Measurements from ENCODE around the gene SHLD2. TPM values are rescaled to one million over a fixed set of nuclear protein-coding genes. Genes with fewer than 3 reads are reported as not detected.
"Not testable (repeated sequence)": the region's sequence is repeated elsewhere in the genome, so short reads cannot be mapped to it uniquely, and the experiment has no call there.

The SHLD2 gene
- total RNA-seq, 1 experiment from 2014 or later = 15.9 TPM

DNA sequence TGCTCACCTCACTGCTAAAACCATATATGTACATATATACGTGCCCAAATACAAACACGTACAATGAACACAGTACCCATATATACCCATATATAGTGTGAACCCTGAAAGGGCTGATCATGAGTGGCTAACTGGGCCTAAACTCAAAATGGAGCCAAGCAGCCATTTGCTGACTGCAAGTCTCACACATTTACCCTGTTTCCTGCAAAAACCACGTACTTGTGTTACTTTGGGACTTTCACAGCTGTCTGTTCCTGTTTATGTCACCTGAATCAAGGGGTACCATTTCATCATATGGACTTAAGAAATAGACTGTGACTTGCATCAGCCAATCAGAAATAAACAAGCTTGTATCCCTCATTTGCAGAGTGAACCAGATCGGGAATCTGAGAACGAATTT is 124.4 kb downstream of the SHLD2 start:
- H3K27me3 ChIP-seq (ENCODE audit: insufficient read depth, low read depth); CTCF ChIA-PET; H3K4me1 ChIP-seq (replicated peaks; ENCODE audit: insufficient read depth): not testable (repeated sequence)

GRCh38 chr10:87222789-87223188 is 127.8 kb downstream of the SHLD2 start:
- BruUV-seq (replicated peaks); H3K4me2 ChIP-seq; POLR2A ChIA-PET (ENCODE audit: unreplicated experiment): not testable (repeated sequence)

More for the DNA sequence above, 124.4 kb downstream of the SHLD2 start:
- H3K79me2 ChIP-seq (ENCODE audit: low read depth); H2AFZ ChIP-seq; H3K27ac ChIP-seq; H3K36me3 ChIP-seq (ENCODE audit: low read depth); POLR2A ChIA-PET (ENCODE audit: unreplicated experiment); BruUV-seq (replicated peaks); H3K4me3 ChIP-seq; DNase-seq; H3K9me2 ChIP-seq (ENCODE audit: insufficient read depth); H3F3A ChIP-seq (ENCODE audit: insufficient read depth, low read depth); intact Hi-C loops (cut with micrococcal nuclease; ENCODE audit: unreplicated experiment); H4K20me1 ChIP-seq (ENCODE audit: insufficient read depth); H3K9me3 ChIP-seq (ENCODE audit: insufficient read depth, low read depth); H3K4me2 ChIP-seq: not testable (repeated sequence)

GRCh38 chr10:87225148-87225547 is 130.1 kb downstream of the SHLD2 start, which contains the start of gene NUTM2A:
TSS of gene NUTM2A (plus strand) at chr10:87225448. CDS start at chr10:87225831, 383 bp downstream.
- H3K4me2 ChIP-seq; H3K79me2 ChIP-seq (ENCODE audit: low read depth); H4K20me1 ChIP-seq (ENCODE audit: insufficient read depth); H3K36me3 ChIP-seq (ENCODE audit: low read depth); H3K4me3 ChIP-seq; CTCF ChIA-PET; H3K27ac ChIP-seq; H3K27me3 ChIP-seq (ENCODE audit: insufficient read depth, low read depth); POLR2A ChIA-PET (ENCODE audit: unreplicated experiment); H3F3A ChIP-seq (ENCODE audit: insufficient read depth, low read depth); H3K4me1 ChIP-seq (replicated peaks; ENCODE audit: insufficient read depth); H2AFZ ChIP-seq; H3K9me2 ChIP-seq (ENCODE audit: insufficient read depth); H3K9me3 ChIP-seq (ENCODE audit: insufficient read depth, low read depth); BruUV-seq (replicated peaks); intact Hi-C loops (cut with micrococcal nuclease; ENCODE audit: unreplicated experiment); DNase-seq: not testable (repeated sequence)

More at GRCh38 chr10:87222789-87223188, 127.8 kb downstream of the SHLD2 start:
- H3K4me1 ChIP-seq (replicated peaks; ENCODE audit: insufficient read depth); CTCF ChIA-PET; H2AFZ ChIP-seq; H3K79me2 ChIP-seq (ENCODE audit: low read depth); intact Hi-C loops (cut with micrococcal nuclease; ENCODE audit: unreplicated experiment); H3K4me3 ChIP-seq; H3K27ac ChIP-seq; DNase-seq; H4K20me1 ChIP-seq (ENCODE audit: insufficient read depth); H3K9me2 ChIP-seq (ENCODE audit: insufficient read depth); H3K36me3 ChIP-seq (ENCODE audit: low read depth); H3F3A ChIP-seq (ENCODE audit: insufficient read depth, low read depth); H3K9me3 ChIP-seq (ENCODE audit: insufficient read depth, low read depth); H3K27me3 ChIP-seq (ENCODE audit: insufficient read depth, low read depth): not testable (repeated sequence)

GRCh38 chr10:87228247-87228646 is 133.2 kb downstream of the SHLD2 start:
- POLR2A ChIA-PET (ENCODE audit: unreplicated experiment); intact Hi-C loops (cut with micrococcal nuclease; ENCODE audit: unreplicated experiment); H3F3A ChIP-seq (ENCODE audit: insufficient read depth, low read depth); H3K79me2 ChIP-seq (ENCODE audit: low read depth); H3K27ac ChIP-seq; H3K9me3 ChIP-seq (ENCODE audit: insufficient read depth, low read depth); CTCF ChIA-PET; H4K20me1 ChIP-seq (ENCODE audit: insufficient read depth); DNase-seq; H3K36me3 ChIP-seq (ENCODE audit: low read depth); H3K27me3 ChIP-seq (ENCODE audit: insufficient read depth, low read depth); H3K4me2 ChIP-seq; BruUV-seq (replicated peaks); H3K4me3 ChIP-seq; H3K4me1 ChIP-seq (replicated peaks; ENCODE audit: insufficient read depth); H3K9me2 ChIP-seq (ENCODE audit: insufficient read depth); H2AFZ ChIP-seq: not testable (repeated sequence)

GRCh38 chr10:87229211-87229610 is 134.2 kb downstream of the SHLD2 start:
- H3K27ac ChIP-seq; H3K36me3 ChIP-seq (ENCODE audit: low read depth); H3K4me3 ChIP-seq; H3K9me3 ChIP-seq (ENCODE audit: insufficient read depth, low read depth); H3F3A ChIP-seq (ENCODE audit: insufficient read depth, low read depth); H3K79me2 ChIP-seq (ENCODE audit: low read depth); BruUV-seq (replicated peaks); H3K4me2 ChIP-seq; H3K27me3 ChIP-seq (ENCODE audit: insufficient read depth, low read depth); DNase-seq; H3K9me2 ChIP-seq (ENCODE audit: insufficient read depth); POLR2A ChIA-PET (ENCODE audit: unreplicated experiment); CTCF ChIA-PET; H3K4me1 ChIP-seq (replicated peaks; ENCODE audit: insufficient read depth); intact Hi-C loops (cut with micrococcal nuclease; ENCODE audit: unreplicated experiment); H2AFZ ChIP-seq; H4K20me1 ChIP-seq (ENCODE audit: insufficient read depth): not testable (repeated sequence)

DNA sequence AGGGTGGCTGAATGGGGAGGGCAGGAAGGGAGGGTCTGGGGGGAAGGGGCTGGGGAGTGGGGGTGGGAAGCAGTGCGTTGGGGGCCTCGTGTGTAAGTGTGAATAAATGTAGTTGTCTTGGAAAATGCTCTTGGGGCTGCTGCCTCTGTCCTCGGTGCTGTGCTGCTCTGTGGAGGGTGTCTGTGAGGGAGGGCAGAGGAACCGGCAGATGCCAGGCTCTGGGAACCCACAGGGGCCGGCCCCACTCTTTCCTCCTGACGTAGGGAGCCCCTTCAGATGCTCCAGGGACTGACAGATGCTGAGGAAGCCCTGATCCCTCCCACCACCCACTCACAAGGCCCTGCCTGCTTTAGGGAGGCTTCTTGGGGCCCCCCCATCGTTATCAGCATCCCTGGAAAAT is 139.8 kb downstream of the SHLD2 start:
- H3K9me2 ChIP-seq (ENCODE audit: insufficient read depth); H3K4me2 ChIP-seq; intact Hi-C loops (cut with micrococcal nuclease; ENCODE audit: unreplicated experiment); H3K79me2 ChIP-seq (ENCODE audit: low read depth); H3K27ac ChIP-seq; BruUV-seq (replicated peaks); H3K4me1 ChIP-seq (replicated peaks; ENCODE audit: insufficient read depth); POLR2A ChIA-PET (ENCODE audit: unreplicated experiment); H3K27me3 ChIP-seq (ENCODE audit: insufficient read depth, low read depth); H4K20me1 ChIP-seq (ENCODE audit: insufficient read depth); DNase-seq; H3F3A ChIP-seq (ENCODE audit: insufficient read depth, low read depth); H3K9me3 ChIP-seq (ENCODE audit: insufficient read depth, low read depth); H3K4me3 ChIP-seq; CTCF ChIA-PET; H2AFZ ChIP-seq; H3K36me3 ChIP-seq (ENCODE audit: low read depth): not testable (repeated sequence)

GRCh38 chr10:87237244-87237643 is 142.2 kb downstream of the SHLD2 start:
- H3K79me2 ChIP-seq (ENCODE audit: low read depth); BruUV-seq (replicated peaks); intact Hi-C loops (cut with micrococcal nuclease; ENCODE audit: unreplicated experiment); H3K9me3 ChIP-seq (ENCODE audit: insufficient read depth, low read depth); H3K27me3 ChIP-seq (ENCODE audit: insufficient read depth, low read depth); CTCF ChIA-PET; H3K4me2 ChIP-seq; H3K4me1 ChIP-seq (replicated peaks; ENCODE audit: insufficient read depth); POLR2A ChIA-PET (ENCODE audit: unreplicated experiment); H3K4me3 ChIP-seq; DNase-seq; H3K9me2 ChIP-seq (ENCODE audit: insufficient read depth); H3F3A ChIP-seq (ENCODE audit: insufficient read depth, low read depth); H2AFZ ChIP-seq; H4K20me1 ChIP-seq (ENCODE audit: insufficient read depth); H3K36me3 ChIP-seq (ENCODE audit: low read depth); H3K27ac ChIP-seq: not testable (repeated sequence)

- H3K27ac ChIP-seq = peak overlapping the region; percentile 47; the same call in 1 of the 2 replicates
- H3K36me3 ChIP-seq (ENCODE audit: low read depth); BruUV-seq (replicated peaks); H3K4me2 ChIP-seq; H3K9me3 ChIP-seq (ENCODE audit: insufficient read depth, low read depth); H3K79me2 ChIP-seq (ENCODE audit: low read depth); H3K27me3 ChIP-seq (ENCODE audit: insufficient read depth, low read depth); H3F3A ChIP-seq (ENCODE audit: insufficient read depth, low read depth); H3K9me2 ChIP-seq (ENCODE audit: insufficient read depth); DNase-seq; H4K20me1 ChIP-seq (ENCODE audit: insufficient read depth); CTCF ChIA-PET; POLR2A ChIA-PET (ENCODE audit: unreplicated experiment); H2AFZ ChIP-seq; H3K4me1 ChIP-seq (replicated peaks; ENCODE audit: insufficient read depth); H3K4me3 ChIP-seq; intact Hi-C loops (cut with micrococcal nuclease; ENCODE audit: unreplicated experiment): not testable (repeated sequence)
These were observed 144.4 kb downstream of the SHLD2 start for GRCh38 chr10:87239346-87239808.
